Tibial artery (tissue), 4 donors: ENCODE measurements around the gene BTBD9.

Experiments used
- DNase-seq, 2 donors: peaks; one replicate each; pipeline ENCODE4 v3.0.0-alpha.2; 2019
- H3K27ac ChIP-seq, 2 donors: fragments of 200-600 bp; sonication (generic) in 1 of 2; 1 replicate in 1 of 2; 2 replicates in 1 of 2; pipeline ENCODE4 v1.5.1; 2018 to 2019; ENCODE audit warnings: mild to moderate bottlenecking in 1 of 2
- H3K27me3 ChIP-seq, 2 donors: fragments of 200-600 bp; sonication (generic) in 1 of 2; one replicate each; pipeline versions ENCODE4 v1.5.1 to v1.6.0; 2016 to 2019
- H3K36me3 ChIP-seq, 3 donors: fragments of 200-600 bp; sonication (generic) in 2 of 3; one replicate each; pipeline ENCODE4 v1.5.1; 2016 to 2019; ENCODE audit warnings: mild to moderate bottlenecking in 2 of 3
- H3K4me1 ChIP-seq, 4 donors: fragments of 200-600 bp; sonication (generic) in 2 of 4; 1 replicate in 3 of 4; 2 replicates in 1 of 4; pipeline ENCODE4 v1.5.1; 2016 to 2019
- H3K4me3 ChIP-seq, 2 donors: fragments of 200-600 bp; sonication (generic) in 1 of 2; 1 replicate in 1 of 2; 2 replicates in 1 of 2; pipeline ENCODE4 v1.5.1; 2018 to 2019; ENCODE audit warnings: mild to moderate bottlenecking in 2 of 2
- H3K9me3 ChIP-seq, 3 donors: fragments of 200-600 bp; sonication (generic) in 1 of 3; one replicate each; pipeline ENCODE4 v1.5.1; 2016 to 2019
- intact Hi-C: fragments of 100-400 bp; cut with DNase I; formaldehyde crosslinking; loops from one replicate; pipeline ENCODE4 v1.15.0; 2023; ENCODE audit warnings: low total_unique reads
- TF ChIP-seq, protein P1 (sequence below), 2 experiments: fragments of 200-600 bp in 1 of 2; fragments of 450-650 bp in 1 of 2; IDR thresholded peaks; one replicate each; pipeline ENCODE4 v1.5.1; 2017 to 2019; ENCODE audit warnings: antibody characterized with exemption in 2 of 2, mild to moderate bottlenecking in 1 of 2, moderate library complexity in 1 of 2

Gene BTBD9

DNA sequence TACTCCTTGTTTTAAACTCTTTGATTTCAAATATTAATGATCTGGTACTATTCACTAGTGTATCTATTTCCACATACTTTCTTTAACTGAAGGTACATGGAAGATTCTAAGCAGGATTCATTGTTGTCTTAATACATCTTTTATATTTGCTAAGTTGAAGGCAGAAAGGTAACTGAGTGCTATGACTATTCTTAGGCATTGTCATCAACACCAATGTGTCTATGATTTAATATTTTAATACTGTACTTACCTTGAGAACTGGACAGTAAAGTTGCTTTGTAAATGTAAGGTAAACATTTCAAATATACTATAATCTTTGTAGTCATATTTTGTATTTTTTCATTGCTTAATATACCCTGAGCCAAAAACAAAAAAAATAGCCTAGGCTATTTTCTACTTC lies 8.9 kb upstream of the BTBD9 start:
- Histone ChIP-seq H3K9me3 (no peaks in the 10 kb centered on the region), H3K4me3 (no peak overlapping the region), H3K27ac (no peak overlapping the region), H3K4me1 (no peaks in the 10 kb centered on the region), H3K36me3 (peaks cover 0 to 6% (median 5%) of the 10 kb centered on the region in 3 donors), H3K27me3 (no peaks in the 10 kb centered on the region)
- TF ChIP-seq, protein P1, sequence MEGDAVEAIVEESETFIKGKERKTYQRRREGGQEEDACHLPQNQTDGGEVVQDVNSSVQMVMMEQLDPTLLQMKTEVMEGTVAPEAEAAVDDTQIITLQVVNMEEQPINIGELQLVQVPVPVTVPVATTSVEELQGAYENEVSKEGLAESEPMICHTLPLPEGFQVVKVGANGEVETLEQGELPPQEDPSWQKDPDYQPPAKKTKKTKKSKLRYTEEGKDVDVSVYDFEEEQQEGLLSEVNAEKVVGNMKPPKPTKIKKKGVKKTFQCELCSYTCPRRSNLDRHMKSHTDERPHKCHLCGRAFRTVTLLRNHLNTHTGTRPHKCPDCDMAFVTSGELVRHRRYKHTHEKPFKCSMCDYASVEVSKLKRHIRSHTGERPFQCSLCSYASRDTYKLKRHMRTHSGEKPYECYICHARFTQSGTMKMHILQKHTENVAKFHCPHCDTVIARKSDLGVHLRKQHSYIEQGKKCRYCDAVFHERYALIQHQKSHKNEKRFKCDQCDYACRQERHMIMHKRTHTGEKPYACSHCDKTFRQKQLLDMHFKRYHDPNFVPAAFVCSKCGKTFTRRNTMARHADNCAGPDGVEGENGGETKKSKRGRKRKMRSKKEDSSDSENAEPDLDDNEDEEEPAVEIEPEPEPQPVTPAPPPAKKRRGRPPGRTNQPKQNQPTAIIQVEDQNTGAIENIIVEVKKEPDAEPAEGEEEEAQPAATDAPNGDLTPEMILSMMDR (IDR thresholded peaks at IDR 0.05), result no peak
- intact Hi-C loops, result no loop called here
- no peak for DNase-seq

DNA sequence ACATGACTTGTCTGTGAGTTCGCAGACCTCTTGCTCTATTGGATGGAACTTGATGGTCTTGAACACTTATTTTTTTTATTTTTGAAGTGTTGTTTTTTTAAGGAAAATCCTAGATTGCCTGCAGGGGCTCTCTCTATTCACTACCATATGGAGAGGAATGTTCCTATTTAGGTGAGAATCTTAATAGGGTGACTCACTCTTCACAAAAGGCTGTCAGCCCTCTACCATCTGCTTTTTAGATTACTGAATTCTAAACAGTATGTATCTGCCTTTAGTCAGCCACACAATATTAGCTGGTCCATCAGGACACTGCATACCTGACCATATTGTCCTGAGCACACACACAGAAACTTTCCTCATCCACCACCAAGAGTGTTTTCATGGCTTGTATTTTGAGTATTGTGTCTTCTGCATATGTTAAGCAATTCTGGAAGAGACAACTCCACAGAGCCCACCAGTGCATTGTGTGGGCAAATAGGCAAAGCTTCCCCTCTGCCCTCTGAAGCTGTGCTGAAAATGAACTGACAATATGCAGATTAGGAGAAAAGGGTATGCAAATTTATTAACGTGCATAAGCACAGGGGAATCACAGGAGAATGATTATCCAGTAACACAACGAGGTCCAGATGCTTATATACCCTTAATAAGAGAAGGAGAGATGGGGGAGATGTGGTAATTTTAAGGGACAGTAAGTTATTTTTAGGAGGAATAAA lies 6.6 kb upstream of the BTBD9 start:
- Histone ChIP-seq H3K36me3 (peaks cover 0 to 5% (median 5%) of the 10 kb centered on the region in 3 donors), H3K27me3 (no peaks in the 10 kb centered on the region), H3K4me1 (no peaks in the 10 kb centered on the region), H3K4me3 (no peak overlapping the region), H3K27ac (no peak overlapping the region), H3K9me3 (no peaks in the 10 kb centered on the region)
- DNase-seq, result no peak
- TF ChIP-seq, protein P1 (IDR thresholded peaks at IDR 0.05), result no peak
- intact Hi-C loops, result no loop called here

DNA sequence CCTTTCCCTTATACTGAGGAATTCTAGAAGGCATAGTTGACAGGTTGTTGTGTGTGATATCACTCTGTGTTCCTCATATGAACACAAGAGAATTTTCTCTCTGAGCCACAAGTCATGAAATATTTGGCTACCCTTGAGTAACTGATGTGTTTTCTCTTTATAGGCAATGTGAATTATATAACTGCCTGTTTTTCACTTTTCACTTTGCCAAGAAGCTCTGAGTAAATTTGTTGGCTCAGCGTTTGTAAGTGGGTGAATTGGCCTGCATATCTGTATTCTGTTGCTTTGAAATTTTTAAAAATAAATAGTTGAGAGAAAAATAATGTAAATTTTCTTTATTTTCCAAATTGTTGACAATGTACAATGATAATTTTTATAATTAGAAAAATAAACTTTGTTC lies 5.2 kb upstream of the BTBD9 start:
- intact Hi-C loops, result no loop called here
- no peaks in the 10 kb centered on the region for H3K36me3 ChIP-seq
- TF ChIP-seq, protein P1 (IDR thresholded peaks at IDR 0.05), result no peak
- no peak overlapping the region for H3K4me3 ChIP-seq
- peaks cover 0 to 9% (median 7%) of the 10 kb centered on the region in 4 donors for H3K4me1 ChIP-seq
- H3K27ac ChIP-seq, result no peak overlapping the region
- no peak for DNase-seq
- H3K27me3 ChIP-seq, result no peaks in the 10 kb centered on the region
- H3K9me3 ChIP-seq, result no peaks in the 10 kb centered on the region

DNA sequence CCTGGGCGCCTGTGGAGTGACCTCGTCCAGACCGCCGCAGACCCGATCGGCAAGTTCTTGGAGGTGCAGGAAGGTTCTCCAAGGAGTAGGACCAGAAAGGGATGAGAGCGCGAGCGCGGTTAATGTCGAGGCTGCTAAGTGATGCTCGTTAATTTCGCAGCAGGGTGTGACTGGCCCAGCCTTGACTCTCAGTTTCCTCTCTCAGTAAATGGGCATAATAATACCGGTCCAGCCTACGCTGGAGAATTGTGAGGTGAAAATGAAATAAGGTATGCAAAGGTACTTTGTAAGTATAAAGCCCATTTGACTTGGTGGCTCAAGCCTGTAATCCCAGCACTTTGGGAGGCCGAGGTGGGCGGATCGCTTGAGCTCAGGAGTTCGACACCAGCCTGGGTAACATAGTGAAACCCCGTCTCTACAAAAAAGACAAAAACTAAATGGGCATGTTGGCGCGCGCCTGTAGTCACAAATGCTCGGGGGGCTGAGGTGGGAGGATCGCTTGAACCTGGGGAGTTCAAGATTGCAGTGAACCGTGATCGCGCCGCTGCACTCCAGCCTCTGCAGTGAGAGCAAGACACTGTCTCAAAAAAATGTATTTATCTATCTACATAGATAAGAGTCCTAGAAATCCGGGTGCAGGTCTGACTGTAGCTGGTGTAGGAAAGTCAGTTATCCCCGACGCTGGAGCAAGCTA lies 634 bp upstream of the BTBD9 start:
- TF ChIP-seq, protein P1 (IDR thresholded peaks at IDR 0.05), result no peak
- Histone ChIP-seq H3K4me3 (peak overlapping the region; percentile 77 to 86), H3K27ac (peak overlapping the region; percentile 91 to 94), H3K36me3 (no peaks in the 10 kb centered on the region), H3K9me3 (no peaks in the 10 kb centered on the region), H3K4me1 (peaks cover 0 to 19% (median 10%) of the 10 kb centered on the region in 4 donors), H3K27me3 (no peaks in the 10 kb centered on the region)
- intact Hi-C loops, result no loop called here
- no peak for DNase-seq

DNA sequence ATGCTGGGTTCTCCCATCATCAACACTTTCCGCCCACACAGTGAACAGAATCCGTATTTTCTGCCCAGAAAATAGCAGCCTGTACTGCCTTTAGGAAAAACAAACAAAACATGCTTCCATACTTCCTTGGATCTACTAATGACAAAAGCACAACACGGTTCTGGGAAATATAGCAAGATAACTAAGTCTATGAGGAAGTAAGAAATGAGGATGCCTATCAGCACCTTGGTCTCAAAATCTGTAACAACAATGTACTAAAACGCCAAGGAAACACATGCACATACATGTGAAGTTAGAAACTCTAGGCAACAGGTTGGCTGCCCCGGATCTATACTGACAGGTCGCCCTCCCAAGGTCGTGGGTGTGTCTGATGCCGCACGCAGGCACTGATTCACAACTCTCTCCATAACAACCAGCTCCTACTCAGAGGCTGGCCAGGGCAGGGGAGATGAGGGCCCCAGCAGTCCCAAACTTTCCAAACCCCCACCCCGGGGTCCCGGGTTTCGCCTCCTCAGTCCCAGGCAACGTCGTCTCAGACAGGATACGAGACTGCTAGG lies 710 bp downstream of the BTBD9 start:
- peak overlapping the region; percentile 77 to 86 for H3K4me3 ChIP-seq
- H3K27ac ChIP-seq, result peak overlapping the region; percentile 91 to 94
- no peaks in the 10 kb centered on the region for H3K27me3 ChIP-seq
- TF ChIP-seq, protein P1 (IDR thresholded peaks at IDR 0.05), result no peak
- no peaks in the 10 kb centered on the region for H3K9me3 ChIP-seq
- peak; percentile 43 to 74 for DNase-seq
- intact Hi-C loops, result loop anchor here (10.0 kb wide), 1 partner anchor 66 kb away; the partner anchor contains the start of gene GLO1
- H3K36me3 ChIP-seq, result no peaks in the 10 kb centered on the region
- peaks cover 0 to 19% (median 10%) of the 10 kb centered on the region in 4 donors for H3K4me1 ChIP-seq
